Measurements from ENCODE around the gene RBMS3.

RBMS3 gene

GRCh38 chr3:29701326-29701983 lies 420.6 kb downstream of the RBMS3 start:
- H3K9ac ChIP-seq (ENCODE audit: low read length): no peak overlapping the region
- no peaks in the 10 kb centered on the region for H3K27me3 ChIP-seq (ENCODE audit: control insufficient read depth, insufficient read depth, low read length)
- H3K9me3 ChIP-seq (ENCODE audit: control insufficient read depth, low read length): no peaks in the 10 kb centered on the region
- no peak overlapping the region for H3K4me3 ChIP-seq (ENCODE audit: low read length)
- no peaks in the 10 kb centered on the region for H3K36me3 ChIP-seq (ENCODE audit: control insufficient read depth, insufficient read depth, low read length)
- H3K4me1 ChIP-seq (ENCODE audit: control insufficient read depth, insufficient read depth, low read length): no peaks in the 10 kb centered on the region

GRCh38 chr3:29705906-29706844 lies 425.3 kb downstream of the RBMS3 start:
- Histone ChIP-seq H3K9ac (ENCODE audit: low read length) (no peak overlapping the region), H3K27me3 (ENCODE audit: control insufficient read depth, insufficient read depth, low read length) (no peaks in the 10 kb centered on the region), H3K36me3 (ENCODE audit: control insufficient read depth, insufficient read depth, low read length) (no peaks in the 10 kb centered on the region), H3K4me3 (ENCODE audit: low read length) (no peak overlapping the region), H3K9me3 (ENCODE audit: control insufficient read depth, low read length) (no peaks in the 10 kb centered on the region), H3K4me1 (ENCODE audit: control insufficient read depth, insufficient read depth, low read length) (no peaks in the 10 kb centered on the region)

- Histone ChIP-seq H3K27me3 (ENCODE audit: control insufficient read depth, insufficient read depth, low read length) (no peaks in the 10 kb centered on the region), H3K9me3 (ENCODE audit: control insufficient read depth, low read length) (no peaks in the 10 kb centered on the region), H3K9ac (ENCODE audit: low read length) (no peak overlapping the region), H3K4me1 (ENCODE audit: control insufficient read depth, insufficient read depth, low read length) (no peaks in the 10 kb centered on the region), H3K36me3 (ENCODE audit: control insufficient read depth, insufficient read depth, low read length) (no peaks in the 10 kb centered on the region), H3K4me3 (ENCODE audit: low read length) (no peak overlapping the region)
Observed at GRCh38 chr3:29708884-29709283, 428.0 kb downstream of the RBMS3 start.

GRCh38 chr3:29711255-29711771 lies 430.4 kb downstream of the RBMS3 start:
- Histone ChIP-seq H3K4me3 (ENCODE audit: low read length) (no peak overlapping the region), H3K9me3 (ENCODE audit: control insufficient read depth, low read length) (no peaks in the 10 kb centered on the region), H3K4me1 (ENCODE audit: control insufficient read depth, insufficient read depth, low read length) (no peaks in the 10 kb centered on the region), H3K9ac (ENCODE audit: low read length) (no peak overlapping the region), H3K36me3 (ENCODE audit: control insufficient read depth, insufficient read depth, low read length) (no peaks in the 10 kb centered on the region), H3K27me3 (ENCODE audit: control insufficient read depth, insufficient read depth, low read length) (no peaks in the 10 kb centered on the region)

- no peaks in the 10 kb centered on the region for H3K4me1 ChIP-seq (ENCODE audit: control insufficient read depth, insufficient read depth, low read length)
- H3K27me3 ChIP-seq (ENCODE audit: control insufficient read depth, insufficient read depth, low read length): no peaks in the 10 kb centered on the region
- H3K36me3 ChIP-seq (ENCODE audit: control insufficient read depth, insufficient read depth, low read length): no peaks in the 10 kb centered on the region
- H3K9ac ChIP-seq (ENCODE audit: low read length): no peak overlapping the region
- H3K4me3 ChIP-seq (ENCODE audit: low read length): no peak overlapping the region
- H3K9me3 ChIP-seq (ENCODE audit: control insufficient read depth, low read length): no peaks in the 10 kb centered on the region
Observed at GRCh38 chr3:29716213-29716612, 435.3 kb downstream of the RBMS3 start.

- Histone ChIP-seq H3K4me1 (ENCODE audit: control insufficient read depth, insufficient read depth, low read length) (no peaks in the 10 kb centered on the region), H3K4me3 (ENCODE audit: low read length) (no peak overlapping the region), H3K36me3 (ENCODE audit: control insufficient read depth, insufficient read depth, low read length) (no peaks in the 10 kb centered on the region), H3K9me3 (ENCODE audit: control insufficient read depth, low read length) (no peaks in the 10 kb centered on the region), H3K9ac (ENCODE audit: low read length) (no peak overlapping the region), H3K27me3 (ENCODE audit: control insufficient read depth, insufficient read depth, low read length) (no peaks in the 10 kb centered on the region)
Observed at GRCh38 chr3:29718661-29719065, 437.8 kb downstream of the RBMS3 start.

GRCh38 chr3:29720665-29721064 lies 439.8 kb downstream of the RBMS3 start:
- Histone ChIP-seq H3K4me3 (ENCODE audit: low read length) (no peak overlapping the region), H3K9ac (ENCODE audit: low read length) (no peak overlapping the region), H3K9me3 (ENCODE audit: control insufficient read depth, low read length) (no peaks in the 10 kb centered on the region), H3K4me1 (ENCODE audit: control insufficient read depth, insufficient read depth, low read length) (no peaks in the 10 kb centered on the region), H3K27me3 (ENCODE audit: control insufficient read depth, insufficient read depth, low read length) (no peaks in the 10 kb centered on the region), H3K36me3 (ENCODE audit: control insufficient read depth, insufficient read depth, low read length) (no peaks in the 10 kb centered on the region)

- Histone ChIP-seq H3K27me3 (ENCODE audit: control insufficient read depth, insufficient read depth, low read length) (no peaks in the 10 kb centered on the region), H3K36me3 (ENCODE audit: control insufficient read depth, insufficient read depth, low read length) (no peaks in the 10 kb centered on the region), H3K9ac (ENCODE audit: low read length) (no peak overlapping the region), H3K4me3 (ENCODE audit: low read length) (no peak overlapping the region), H3K9me3 (ENCODE audit: control insufficient read depth, low read length) (no peaks in the 10 kb centered on the region), H3K4me1 (ENCODE audit: control insufficient read depth, insufficient read depth, low read length) (no peaks in the 10 kb centered on the region)
Observed at GRCh38 chr3:29721789-29722188, 440.9 kb downstream of the RBMS3 start.

- H3K36me3 ChIP-seq (ENCODE audit: control insufficient read depth, insufficient read depth, low read length): no peaks in the 10 kb centered on the region
- no peak overlapping the region for H3K4me3 ChIP-seq (ENCODE audit: low read length)
- H3K4me1 ChIP-seq (ENCODE audit: control insufficient read depth, insufficient read depth, low read length): no peaks in the 10 kb centered on the region
- no peak overlapping the region for H3K9ac ChIP-seq (ENCODE audit: low read length)
- peaks cover 3% of the 10 kb centered on the region for H3K27me3 ChIP-seq (ENCODE audit: control insufficient read depth, insufficient read depth, low read length)
- H3K9me3 ChIP-seq (ENCODE audit: control insufficient read depth, low read length): no peaks in the 10 kb centered on the region
Observed at GRCh38 chr3:29731050-29731449, 450.2 kb downstream of the RBMS3 start.

- Histone ChIP-seq H3K4me3 (ENCODE audit: low read length) (no peak overlapping the region), H3K4me1 (ENCODE audit: control insufficient read depth, insufficient read depth, low read length) (peaks cover 2% of the 10 kb centered on the region), H3K27me3 (ENCODE audit: control insufficient read depth, insufficient read depth, low read length) (no peaks in the 10 kb centered on the region), H3K36me3 (ENCODE audit: control insufficient read depth, insufficient read depth, low read length) (no peaks in the 10 kb centered on the region), H3K9ac (ENCODE audit: low read length) (no peak overlapping the region), H3K9me3 (ENCODE audit: control insufficient read depth, low read length) (no peaks in the 10 kb centered on the region)
Observed at GRCh38 chr3:29741231-29741630, 460.4 kb downstream of the RBMS3 start.

GRCh38 chr3:29745232-29745870 lies 464.5 kb downstream of the RBMS3 start:
- Histone ChIP-seq H3K36me3 (ENCODE audit: control insufficient read depth, insufficient read depth, low read length) (no peaks in the 10 kb centered on the region), H3K9me3 (ENCODE audit: control insufficient read depth, low read length) (no peaks in the 10 kb centered on the region), H3K4me1 (ENCODE audit: control insufficient read depth, insufficient read depth, low read length) (peaks cover 5% of the 10 kb centered on the region), H3K4me3 (ENCODE audit: low read length) (no peak overlapping the region), H3K27me3 (ENCODE audit: control insufficient read depth, insufficient read depth, low read length) (no peaks in the 10 kb centered on the region), H3K9ac (ENCODE audit: low read length) (no peak overlapping the region)

All from mucosa of stomach (tissue), 1 donor.